HG02798 (cell line): ENCODE data around the gene ALG1.
"Not testable (repeated sequence)": the region's sequence is repeated elsewhere in the genome, so short reads cannot be mapped to it uniquely, and the experiment has no call there.

Source experiments
- ATAC-seq: cut with Tn5 transposase; IDR thresholded peaks from one replicate; pipeline ENCODE4 v1.9.1; 2021; ENCODE audit warnings: mild to moderate bottlenecking; ENCODE audit not compliant: unreplicated experiment, poor library complexity

ALG1 gene

DNA sequence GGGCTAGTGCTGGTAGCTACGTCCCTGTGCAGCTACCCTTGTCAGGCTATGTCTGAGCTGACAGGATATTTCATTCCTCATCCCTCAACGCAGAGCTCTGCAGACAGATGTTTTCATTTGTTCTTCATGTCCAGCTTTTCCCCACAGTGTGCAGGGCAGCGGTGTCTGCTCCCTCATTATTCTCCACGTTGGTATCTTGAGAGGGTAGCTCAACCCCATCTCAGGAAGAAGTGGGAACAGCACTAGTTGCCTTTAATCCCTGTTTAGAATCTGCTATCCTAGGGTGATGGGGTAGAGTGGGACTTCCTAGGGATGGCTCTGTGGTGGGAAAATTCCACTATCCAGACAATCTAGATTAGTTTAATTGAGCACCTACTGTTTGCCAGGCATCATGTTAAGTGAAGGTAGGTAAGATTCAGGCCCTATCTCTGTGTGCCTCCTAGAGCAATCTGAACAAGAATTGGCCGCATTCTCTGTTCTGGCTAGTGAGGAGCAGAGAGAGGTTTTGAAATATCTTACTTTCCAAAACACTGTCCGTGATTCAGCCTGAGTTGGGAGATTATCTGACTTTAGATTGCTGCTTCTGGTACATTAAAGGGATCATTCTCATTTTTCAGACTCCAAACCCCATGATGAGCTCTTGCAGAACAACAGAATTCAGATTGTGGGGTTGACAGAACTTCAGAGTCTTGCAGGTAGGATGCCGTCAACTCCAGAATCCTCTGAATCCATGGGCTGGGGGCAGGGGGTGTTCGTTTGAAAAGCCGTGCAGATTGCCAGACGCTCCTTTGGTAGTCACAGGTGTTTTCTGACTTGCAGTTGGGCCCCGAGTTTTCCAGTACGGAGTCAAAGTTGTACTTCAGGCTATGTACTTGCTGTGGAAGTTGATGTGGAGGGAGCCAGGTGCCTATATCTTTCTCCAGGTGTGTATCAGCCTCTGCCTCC, 963 bp downstream of the ALG1 start:
- no peak for ATAC-seq

DNA sequence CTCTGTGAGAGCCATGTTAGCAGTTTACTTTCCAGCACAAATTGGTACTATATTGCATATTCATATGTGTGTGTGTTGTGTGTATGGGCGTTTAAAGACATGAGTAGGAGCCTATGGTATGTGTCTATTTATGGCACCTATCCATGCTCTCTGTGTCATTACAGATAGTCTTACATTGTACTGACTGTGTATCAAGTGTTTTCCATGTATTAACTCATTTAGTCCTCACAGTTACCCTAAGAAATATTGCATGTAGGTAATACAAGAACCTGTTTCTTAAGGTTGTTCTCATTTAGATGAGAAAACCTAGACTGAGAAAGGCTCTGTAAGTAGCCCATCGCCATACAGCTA, 1.6 kb downstream of the ALG1 start:
- no peak for ATAC-seq

DNA sequence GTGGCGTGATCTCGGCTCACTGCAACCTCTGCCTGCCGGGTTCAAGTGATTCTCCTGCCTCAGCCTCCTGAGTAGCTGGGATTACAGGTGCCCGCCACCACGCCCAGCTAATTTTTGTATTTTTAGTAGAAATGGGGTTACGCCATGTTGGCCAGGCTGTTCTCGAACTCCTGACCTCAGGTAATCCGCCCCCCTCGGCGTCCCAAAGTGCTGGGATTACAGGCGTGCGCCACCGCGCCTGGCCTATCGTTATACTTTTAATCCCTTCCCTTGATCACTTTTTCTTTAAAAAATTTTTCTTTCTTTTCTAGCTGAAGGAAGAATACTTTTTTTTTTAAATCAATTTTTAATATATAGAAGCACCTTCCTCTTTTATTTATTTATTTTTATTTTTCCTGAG, 2.1 kb downstream of the ALG1 start:
- not testable (repeated sequence) for ATAC-seq

DNA sequence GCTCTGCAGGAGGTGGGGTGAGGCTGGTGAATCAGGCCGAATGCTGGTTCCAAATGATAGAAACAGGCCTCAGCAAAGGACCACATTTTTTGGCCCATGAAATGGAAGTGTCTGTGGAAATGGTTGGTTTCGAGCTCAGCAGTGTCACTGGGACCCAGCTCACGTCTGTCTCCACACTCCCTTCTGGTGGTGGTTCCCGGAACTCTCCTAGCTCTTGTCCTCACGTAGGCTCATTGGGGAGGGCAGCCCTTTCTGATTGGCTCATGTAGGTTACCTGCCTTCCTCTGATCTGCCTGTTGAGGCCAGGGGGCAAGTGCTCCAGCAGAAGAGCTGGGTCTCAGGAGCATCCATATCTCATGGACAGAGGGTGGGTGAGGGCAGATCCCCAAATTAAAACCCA, 4.0 kb downstream of the ALG1 start:
- no peak for ATAC-seq

DNA sequence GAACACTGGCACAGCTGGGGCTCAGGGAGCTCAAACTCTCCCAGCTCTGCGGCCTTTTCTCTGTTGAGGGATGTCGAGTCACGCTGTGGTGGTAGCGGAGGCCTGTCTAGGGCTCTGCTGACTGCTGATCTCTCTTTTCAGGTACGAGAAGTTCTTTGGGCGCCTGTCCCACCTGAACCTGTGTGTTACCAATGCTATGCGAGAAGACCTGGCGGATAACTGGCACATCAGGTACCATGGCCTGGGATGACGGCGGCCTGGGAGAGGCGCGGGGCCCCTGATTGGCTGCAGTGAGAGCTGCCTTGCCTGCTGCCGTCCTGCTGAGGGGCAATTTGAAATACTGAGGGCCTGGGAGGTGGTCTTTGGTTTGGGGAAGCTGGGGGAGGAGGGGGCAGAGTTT, 5.7 kb downstream of the ALG1 start:
- no peak for ATAC-seq

DNA sequence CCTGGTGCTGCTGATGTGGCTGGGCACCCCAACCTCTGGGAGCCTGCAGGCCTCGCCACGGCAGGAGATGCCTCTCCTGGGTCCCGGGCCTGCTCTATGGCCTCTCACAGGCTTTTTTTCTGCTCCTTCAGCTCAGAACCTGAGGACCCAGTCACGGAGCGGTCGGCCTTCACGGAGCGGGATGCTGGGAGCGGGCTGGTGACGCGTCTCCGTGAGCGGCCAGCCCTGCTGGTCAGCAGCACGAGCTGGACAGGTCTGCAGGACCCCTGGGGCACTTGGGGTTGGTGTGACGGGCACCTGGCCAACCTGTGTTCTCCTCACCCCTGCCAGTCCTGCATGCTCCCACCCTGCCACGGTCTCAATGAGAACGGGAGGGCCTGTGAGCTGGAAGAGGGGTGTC, 7.0 kb downstream of the ALG1 start:
- no peak for ATAC-seq

DNA sequence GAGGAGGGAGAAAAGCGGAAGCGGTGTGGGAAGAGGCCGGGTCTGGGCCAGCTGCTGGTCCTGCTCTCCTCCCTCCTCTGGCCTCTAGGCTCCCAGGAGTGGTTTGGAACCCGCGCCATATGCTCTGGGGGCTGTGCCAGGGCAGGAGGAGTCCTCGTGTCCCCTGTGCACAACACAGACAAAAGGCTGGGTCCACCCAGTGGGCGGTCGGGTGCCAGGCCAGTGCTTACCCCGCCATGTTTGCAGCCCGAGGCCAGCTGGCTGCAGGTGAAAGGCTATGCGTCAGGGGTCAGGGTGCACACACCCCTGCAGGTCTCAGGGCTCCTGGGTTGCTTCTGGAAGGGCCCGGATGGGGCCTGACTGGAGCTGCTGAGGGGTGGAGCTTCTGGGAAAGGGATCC, 8.8 kb downstream of the ALG1 start:
- ATAC-seq, result not testable (repeated sequence)

DNA sequence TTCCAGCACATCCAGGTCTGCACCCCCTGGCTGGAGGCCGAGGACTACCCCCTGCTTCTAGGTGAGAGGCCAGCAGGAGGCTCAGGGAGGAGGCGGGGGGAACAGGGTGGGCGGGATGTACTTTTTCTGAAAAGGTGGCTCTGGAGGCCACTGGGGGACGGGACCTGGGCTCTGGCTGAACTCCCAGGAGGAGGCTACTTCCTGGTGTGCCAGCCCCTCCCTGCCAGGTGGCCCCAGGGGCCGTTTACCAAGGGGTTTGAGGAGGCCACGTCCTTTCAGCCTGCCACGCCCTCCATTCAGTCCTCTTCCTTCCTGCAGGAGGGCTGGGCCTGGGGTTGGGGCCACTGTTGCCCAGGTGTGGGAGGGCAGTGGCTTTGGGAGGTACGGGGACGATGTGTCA, 9.4 kb downstream of the ALG1 start:
- ATAC-seq, result not testable (repeated sequence)

DNA sequence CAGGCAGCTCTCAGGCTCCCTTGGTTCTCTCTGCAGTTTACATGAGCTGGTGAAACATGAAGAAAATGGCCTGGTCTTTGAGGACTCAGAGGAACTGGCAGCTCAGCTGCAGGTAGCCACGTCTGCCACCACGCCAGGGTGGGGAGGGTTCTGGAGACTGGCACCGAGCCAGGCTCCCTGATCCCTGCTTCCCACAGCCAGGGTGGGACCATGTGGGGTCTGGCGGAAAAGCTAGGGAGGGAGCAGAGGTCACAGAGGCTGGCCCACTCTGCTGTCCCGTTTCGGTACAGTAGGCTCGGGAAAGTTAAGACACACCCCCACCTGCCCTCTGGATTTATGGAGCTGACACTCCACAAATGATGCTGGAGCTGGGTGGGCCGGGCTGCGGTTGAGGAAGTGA, 12.0 kb downstream of the ALG1 start:
- ATAC-seq, result not testable (repeated sequence)

DNA sequence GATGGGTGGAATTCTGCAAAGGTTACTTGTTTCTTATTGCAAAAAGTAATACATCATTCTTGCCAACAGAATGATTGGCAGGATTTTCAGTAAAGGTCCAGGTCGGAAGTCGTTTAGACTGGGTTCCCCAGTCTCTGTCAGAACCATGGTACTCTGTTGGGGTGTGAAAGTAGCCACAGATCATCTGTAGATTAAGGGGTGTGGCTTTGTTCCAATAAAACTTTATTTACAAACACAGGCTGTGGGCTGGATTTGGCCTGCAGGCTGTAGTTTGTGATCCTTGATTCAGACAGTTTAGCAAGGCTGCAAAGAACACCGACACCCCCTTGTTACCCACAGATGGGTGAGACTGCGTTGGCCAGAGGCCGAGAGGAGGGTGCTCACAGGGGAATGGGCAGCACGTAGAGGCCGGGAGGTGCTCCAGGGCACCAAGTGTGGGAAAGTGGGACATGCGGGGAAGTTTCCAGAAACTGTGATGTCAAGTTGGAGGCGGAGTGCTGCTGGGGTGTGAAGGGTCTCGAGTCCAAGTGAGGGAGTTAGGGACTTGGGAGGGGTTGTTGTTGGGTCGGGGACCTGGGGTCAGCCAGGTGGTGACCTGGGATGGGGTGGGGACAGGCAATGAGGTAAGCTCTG, 12.6 kb downstream of the ALG1 start:
- ATAC-seq, result not testable (repeated sequence)

DNA sequence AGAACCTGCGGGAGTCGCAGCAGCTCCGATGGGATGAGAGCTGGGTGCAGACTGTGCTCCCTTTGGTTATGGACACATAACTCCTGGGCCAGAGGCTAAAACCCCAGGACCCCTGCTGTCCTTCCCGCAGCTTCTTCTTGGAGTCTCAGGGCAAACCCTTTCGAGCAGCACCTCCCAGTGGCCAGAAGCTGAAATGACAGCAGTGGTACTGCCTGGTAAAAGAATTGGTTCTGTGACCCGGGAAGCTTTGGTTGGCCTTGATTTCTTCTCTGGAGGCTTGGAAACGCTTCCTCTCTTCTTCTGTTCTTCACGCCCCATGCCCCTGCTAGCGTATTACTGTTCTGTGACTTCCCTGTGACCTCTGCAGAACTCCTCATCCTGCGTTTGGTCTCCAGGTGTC, 13.2 kb downstream of the ALG1 start:
- not testable (repeated sequence) for ATAC-seq

DNA sequence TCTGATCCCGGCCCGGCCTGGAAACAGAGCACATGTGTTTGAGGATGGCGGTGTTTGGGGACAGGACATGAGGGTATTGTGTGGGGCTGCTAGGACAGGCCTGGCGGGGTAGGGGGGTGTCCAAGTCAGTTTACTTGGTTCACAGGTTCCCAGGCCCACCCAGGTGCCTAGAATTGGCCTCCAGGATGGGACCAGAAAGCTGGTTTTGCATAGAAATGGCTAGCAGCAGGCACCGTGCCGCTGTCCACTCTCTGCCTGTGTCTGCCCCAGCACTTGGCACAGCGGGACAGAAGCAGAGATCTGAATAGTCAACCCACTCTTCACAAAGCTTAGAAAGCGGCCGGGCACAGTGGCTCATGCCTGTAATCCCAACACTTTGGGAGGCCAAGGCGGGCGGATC, 14.1 kb downstream of the ALG1 start:
- ATAC-seq, result not testable (repeated sequence)

DNA sequence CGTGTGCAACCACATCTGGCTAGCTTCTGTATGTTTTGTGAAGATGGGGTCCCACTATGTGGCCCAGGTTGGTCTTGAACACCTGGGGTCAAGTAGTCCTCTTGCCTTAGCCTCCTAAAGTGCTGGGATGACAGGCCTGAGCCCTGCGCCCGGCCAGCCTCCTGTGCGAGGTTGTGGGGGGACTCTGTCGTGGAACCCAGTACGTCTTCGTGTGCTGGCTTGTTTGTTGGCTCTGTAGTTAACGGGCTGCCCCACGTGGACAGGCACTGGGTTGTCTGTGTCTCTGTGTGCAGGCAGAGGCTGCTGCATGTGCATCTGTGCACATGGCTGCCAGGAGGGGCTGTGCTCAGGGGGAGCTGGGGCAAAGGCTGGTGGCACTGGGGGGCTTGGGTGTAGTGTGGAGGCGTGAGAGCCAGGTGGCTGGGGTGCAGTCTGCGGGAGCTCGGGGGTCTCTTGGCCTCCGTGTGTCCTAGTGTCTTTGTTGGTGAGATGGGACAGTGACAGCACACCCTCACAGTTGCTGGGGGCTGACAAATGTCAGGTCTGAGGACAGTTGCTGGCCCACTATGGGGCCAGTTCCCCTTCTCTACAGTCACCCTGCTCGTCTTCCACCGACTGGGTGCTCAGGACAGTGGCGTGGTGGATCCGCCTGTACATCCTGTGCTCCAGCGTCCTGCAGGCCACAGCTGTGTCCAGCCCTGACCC, 16.6 kb downstream of the ALG1 start:
- not testable (repeated sequence) for ATAC-seq

DNA sequence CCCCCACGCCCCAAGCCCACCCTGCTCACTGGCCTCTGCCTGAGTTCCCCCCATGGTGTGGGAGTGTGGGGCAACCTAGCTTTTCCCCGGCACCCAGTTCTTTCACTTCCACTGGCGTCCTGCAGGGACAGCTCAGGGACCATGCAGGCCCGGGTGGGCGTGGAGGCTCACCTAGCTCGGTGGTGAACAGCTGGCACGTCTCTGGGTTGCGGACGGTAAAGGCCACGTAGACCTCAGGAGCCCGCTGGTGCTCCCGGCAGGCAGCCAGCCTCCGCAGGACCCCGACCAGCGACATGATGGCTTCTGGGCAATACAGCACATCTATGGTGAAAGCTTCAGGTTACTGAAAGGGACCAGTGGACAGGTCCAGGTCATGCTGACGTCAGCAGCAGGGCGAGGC, 17.3 kb downstream of the ALG1 start:
- not testable (repeated sequence) for ATAC-seq

DNA sequence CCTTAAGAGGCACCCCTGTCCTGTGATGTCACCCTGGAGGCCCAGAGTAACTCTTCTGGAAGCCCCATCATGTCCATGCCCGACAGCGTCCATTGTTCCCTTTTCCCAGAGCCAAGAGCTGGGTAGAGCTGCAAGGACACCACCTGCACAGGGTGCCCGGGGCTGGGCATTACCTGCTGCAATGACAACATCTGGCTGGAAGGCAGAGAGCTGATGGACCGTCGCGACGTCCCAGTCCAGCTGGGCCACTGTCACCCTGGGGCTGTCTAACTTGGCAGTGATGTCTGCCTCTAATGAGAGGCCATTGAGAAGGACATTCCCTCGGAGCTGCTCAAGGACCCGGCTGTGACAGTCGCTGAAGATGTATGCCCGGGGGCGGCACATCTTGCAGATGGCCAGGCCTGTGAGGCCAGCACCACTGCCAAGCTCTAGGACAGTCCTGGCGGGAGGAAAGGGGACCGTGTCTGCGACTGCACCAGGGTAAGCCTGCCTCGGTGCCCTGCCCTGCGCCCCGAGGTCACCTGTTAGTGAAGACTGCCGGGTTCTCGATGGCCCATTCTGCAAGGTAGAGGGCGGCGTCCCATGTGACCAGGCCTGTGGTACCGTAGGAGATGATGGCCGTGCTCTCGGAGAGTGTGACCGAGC, 18.4 kb downstream of the ALG1 start:
- ATAC-seq, result not testable (repeated sequence)

DNA sequence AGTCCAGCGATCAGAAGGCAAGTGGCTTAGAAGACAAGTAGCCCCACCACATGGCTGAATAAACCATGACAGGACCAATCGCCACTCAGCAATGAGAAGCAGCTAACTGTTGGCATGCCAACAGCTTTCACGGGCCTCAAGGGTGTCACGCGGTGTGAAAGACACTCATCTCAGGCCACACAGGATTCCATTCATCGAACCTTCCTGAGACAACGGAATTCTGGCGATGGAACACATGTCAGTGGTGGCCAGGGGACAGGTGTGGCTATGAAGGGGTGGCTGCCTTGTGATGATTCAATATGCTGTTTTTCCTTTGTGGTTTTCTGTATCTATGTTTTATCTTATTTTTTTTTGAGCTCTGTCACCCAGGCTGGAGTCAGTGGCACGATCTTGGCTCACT, 18.9 kb downstream of the ALG1 start:
- ATAC-seq, result not testable (repeated sequence)

DNA sequence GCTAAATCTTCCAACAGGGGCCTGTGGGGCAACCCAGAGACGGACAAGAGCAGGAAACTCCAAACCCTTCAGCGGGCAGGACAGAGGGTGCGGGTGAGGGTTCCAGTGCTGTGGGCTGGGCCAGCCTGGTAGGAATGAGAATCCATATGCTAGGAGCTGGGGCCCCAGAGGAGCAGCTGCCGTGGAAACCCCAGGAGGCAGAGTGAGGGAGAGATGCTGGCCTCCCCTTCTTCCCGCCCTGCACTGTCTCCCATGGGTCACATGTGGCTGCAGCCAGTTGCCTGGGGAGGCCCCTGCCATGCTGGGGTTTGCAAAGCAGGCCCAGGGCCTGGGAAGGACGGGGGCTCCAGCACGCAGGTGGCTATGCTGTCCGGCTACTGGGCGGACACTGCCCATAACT, 21.4 kb downstream of the ALG1 start:
- ATAC-seq, result not testable (repeated sequence)

DNA sequence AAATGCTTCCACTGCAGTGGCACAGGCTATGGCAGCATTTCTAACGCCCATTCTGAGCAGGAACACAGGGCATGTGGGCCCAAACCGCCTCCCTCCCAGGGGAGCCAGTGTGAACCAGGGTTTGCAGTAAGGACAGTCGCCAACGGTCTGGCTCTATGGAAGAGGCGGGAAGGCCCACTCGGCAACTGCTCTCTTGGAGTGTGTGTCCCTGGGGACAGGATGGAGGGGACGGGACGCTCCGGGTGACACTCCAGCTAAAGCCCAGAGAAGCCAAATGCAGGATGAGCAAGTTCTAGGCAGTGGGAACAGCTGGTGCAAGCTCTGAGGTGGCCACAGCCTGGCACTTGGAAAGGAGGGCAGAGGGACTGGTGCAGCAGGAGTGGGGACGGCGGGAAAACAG, 22.1 kb downstream of the ALG1 start:
- ATAC-seq, result not testable (repeated sequence)

DNA sequence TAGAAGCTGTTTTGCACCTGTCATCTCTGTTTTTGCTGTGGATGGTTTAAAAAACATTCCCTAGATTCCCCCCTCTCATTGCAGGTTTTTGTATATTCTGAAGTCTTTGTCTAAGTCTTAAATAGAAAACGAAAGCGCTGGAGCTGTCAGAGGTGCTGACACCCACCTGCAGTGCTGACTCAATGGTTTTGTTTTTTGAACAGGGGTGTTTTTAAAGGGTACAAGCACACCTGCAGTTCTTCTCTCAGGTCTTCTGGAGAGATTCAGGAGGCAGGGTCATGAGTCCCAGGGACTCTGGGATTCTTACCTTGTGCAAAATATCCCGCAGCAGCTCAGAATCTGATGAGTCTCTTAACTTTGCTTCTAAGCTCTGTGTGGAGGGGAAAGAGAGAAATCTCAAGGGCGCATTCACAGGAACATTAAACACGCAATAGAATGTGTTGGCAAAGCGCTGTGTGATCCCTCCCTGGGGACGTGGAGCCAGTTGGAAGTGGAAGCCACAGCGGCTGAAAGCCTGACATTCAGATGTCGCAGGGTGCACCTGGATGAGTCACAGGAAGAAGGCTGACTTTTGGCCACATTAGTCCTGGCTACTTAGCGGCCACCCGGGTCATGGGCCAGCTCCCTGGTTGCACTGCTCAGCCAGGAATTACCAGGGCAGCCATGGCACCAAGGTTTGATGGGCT, 23.6 kb downstream of the ALG1 start:
- not testable (repeated sequence) for ATAC-seq

DNA sequence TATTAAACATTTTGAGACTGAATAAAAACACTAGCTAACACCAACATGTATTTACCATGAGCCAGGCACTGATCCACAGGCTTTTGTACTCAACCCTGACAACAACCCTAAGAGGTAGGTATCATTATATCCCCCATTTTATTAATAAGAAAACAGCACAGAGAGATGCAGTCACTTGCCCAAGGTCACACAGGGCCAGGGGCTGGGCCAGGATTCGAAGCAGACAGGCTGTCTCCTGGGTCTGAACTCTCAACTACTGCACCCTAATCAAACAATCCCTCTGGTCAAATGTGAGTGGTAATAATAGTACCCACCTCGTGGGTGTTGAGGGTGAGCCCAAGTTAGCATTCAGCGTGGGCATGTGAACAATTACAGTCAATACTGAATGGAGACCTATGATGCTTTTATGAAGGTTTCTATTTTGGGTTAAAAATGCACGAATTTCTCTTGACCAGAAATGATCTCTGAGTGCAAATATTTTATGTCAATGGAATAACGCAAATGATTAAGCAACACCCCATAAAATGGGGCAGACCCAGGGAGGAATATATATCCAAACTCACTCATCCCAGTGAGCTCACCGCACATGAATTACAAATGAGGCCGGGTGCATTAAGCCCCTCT, 24.9 kb downstream of the ALG1 start:
- not testable (repeated sequence) for ATAC-seq
